SJCRH30 (cell line): ENCODE measurements around the gene PADI1. TPM values are rescaled to one million over a fixed set of nuclear protein-coding genes. Genes with fewer than 3 reads are reported as not detected.

Experiments used
- DNase-seq, 2 experiments: peaks; one replicate each; pipeline ENCODE4 v3.0.0-alpha.2; 2015 to 2020
- H3K27ac ChIP-seq: fragments of 250-450 bp; sonication (Bioruptor Pico); 2 replicates; pipeline ENCODE4 v1.5.1; 2020; ENCODE audit warnings: mild to moderate bottlenecking, moderate library complexity
- H3K27me3 ChIP-seq: fragments of 250-450 bp; sonication (Bioruptor Pico); 2 replicates; pipeline ENCODE4 v1.5.1; 2020; ENCODE audit warnings: mild to moderate bottlenecking, moderate library complexity
- H3K36me3 ChIP-seq: fragments of 250-450 bp; sonication (Bioruptor Pico); 2 replicates; pipeline ENCODE4 v1.5.1; 2020; ENCODE audit warnings: mild to moderate bottlenecking, moderate library complexity
- H3K4me1 ChIP-seq: fragments of 250-450 bp; sonication (Bioruptor Pico); 2 replicates; pipeline ENCODE4 v1.5.1; 2020; ENCODE audit warnings: mild to moderate bottlenecking, moderate library complexity
- H3K4me3 ChIP-seq: fragments of 250-450 bp; sonication (Bioruptor Pico); 2 replicates; pipeline ENCODE4 v1.5.1; 2020; ENCODE audit warnings: mild to moderate bottlenecking, moderate library complexity
- H3K9me3 ChIP-seq: fragments of 250-450 bp; sonication (Bioruptor Pico); replicated peaks from 2 replicates; pipeline ENCODE4 v1.5.1; 2020; ENCODE audit warnings: mild to moderate bottlenecking, moderate library complexity
- total RNA-seq: library from RNA; depleted of rRNA; stranded (reverse); fragments of >200 nt; shearing (Covaris generic); gene quantifications from 2 replicates; pipeline ENCODE4 v1.2.3, GENCODE V29; 2014

The PADI1 gene
- total RNA-seq, 1 experiment from 2014 or later = 0.06 TPM

DNA sequence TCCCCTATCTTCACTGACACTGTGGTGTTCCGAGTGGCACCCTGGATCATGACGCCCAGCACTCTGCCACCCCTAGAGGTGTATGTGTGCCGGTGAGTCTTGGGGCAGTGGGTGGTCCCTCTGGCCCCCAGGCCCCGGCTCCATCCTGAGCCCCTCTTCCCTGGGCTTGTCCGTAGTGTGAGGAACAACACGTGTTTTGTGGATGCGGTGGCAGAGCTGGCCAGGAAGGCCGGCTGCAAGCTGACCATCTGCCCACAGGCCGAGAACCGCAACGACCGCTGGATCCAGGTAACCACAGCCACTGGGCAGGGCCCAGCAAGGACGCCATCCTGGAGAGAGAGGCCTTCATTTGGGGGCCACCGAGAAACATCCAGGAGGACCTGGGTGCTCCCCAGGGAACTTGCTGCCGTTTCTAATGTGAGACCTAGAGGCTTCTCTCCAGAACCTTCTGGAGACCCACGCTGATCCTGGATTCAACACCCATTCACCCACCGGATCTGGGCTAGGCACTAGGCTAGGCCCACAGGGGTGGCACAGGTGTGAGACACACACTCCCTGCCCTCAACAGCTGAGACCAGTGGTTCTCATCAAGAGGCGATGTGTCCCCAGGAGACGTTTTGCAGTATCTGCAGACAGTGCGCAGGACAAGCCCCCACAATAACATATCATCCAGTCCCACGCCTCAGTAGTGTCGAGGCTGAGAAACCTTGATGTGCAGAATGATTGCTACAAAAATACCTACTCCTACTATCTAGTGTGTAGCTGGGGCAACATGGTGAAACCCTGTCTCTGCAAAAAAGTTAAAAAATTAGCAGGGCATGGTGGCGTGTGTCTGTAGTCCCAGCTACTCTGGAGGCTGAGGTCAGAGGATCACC, 66.2 kb downstream of the PADI1 start:
- H3K4me3 ChIP-seq = no peak overlapping the region

GRCh38 chr1:17272066-17272465, 67.1 kb downstream of the PADI1 start:
- peaks cover 13% of the 10 kb centered on the region for H3K4me1 ChIP-seq
- H3K36me3 ChIP-seq = no peaks in the 10 kb centered on the region
- DNase-seq = no peak
- H3K27me3 ChIP-seq = no peaks in the 10 kb centered on the region
- no peaks in the 10 kb centered on the region for H3K9me3 ChIP-seq
- H3K27ac ChIP-seq = no peak overlapping the region
- H3K4me3 ChIP-seq = no peak overlapping the region

More for the DNA sequence above, 66.2 kb downstream of the PADI1 start:
- H3K27me3 ChIP-seq = no peaks in the 10 kb centered on the region
- no peak for DNase-seq
- H3K36me3 ChIP-seq = no peaks in the 10 kb centered on the region
- peaks cover 13% of the 10 kb centered on the region for H3K4me1 ChIP-seq
- no peak overlapping the region for H3K27ac ChIP-seq
- no peaks in the 10 kb centered on the region for H3K9me3 ChIP-seq

DNA sequence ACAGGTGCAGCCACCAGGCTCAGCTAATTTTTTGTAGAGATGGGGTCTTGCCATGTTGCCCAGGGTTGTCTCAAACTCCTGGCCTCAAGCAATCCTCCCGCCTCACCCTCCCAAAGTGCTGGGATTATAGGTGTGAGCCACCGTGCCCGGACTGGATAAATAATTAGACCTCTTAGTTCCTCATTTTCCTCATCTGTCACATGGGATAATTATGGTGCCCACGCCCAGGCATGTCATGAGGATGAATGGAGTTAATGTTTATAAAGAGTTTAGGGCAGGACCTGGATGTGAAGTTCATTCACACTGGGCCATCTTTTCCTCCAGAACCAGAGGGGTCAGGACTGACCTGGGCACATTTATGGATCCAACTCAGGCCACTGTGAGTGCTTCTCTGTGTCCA, 67.7 kb downstream of the PADI1 start:
- no peaks in the 10 kb centered on the region for H3K9me3 ChIP-seq
- no peak for DNase-seq

GRCh38 chr1:17273096-17273495, 68.2 kb downstream of the PADI1 start:
- no peaks in the 10 kb centered on the region for H3K27me3 ChIP-seq
- peaks cover 13% of the 10 kb centered on the region for H3K4me1 ChIP-seq
- peak; percentile 48 to 58 for DNase-seq
- H3K4me3 ChIP-seq = no peak overlapping the region
- H3K9me3 ChIP-seq = no peaks in the 10 kb centered on the region
- H3K27ac ChIP-seq = no peak overlapping the region
- H3K36me3 ChIP-seq = no peaks in the 10 kb centered on the region

More for the DNA sequence above, 67.7 kb downstream of the PADI1 start:
- Histone ChIP-seq H3K4me1 (peaks cover 13% of the 10 kb centered on the region), H3K36me3 (no peaks in the 10 kb centered on the region), H3K27ac (no peak overlapping the region), H3K4me3 (no peak overlapping the region), H3K27me3 (no peaks in the 10 kb centered on the region)

- Histone ChIP-seq H3K27me3 (no peaks in the 10 kb centered on the region), H3K36me3 (no peaks in the 10 kb centered on the region), H3K4me1 (peaks cover 13% of the 10 kb centered on the region), H3K9me3 (no peaks in the 10 kb centered on the region), H3K27ac (no peak overlapping the region), H3K4me3 (no peak overlapping the region)
- DNase-seq = peak; percentile 79 to 88
Measured at GRCh38 chr1:17274186-17275170, 69.5 kb downstream of the PADI1 start.

DNA sequence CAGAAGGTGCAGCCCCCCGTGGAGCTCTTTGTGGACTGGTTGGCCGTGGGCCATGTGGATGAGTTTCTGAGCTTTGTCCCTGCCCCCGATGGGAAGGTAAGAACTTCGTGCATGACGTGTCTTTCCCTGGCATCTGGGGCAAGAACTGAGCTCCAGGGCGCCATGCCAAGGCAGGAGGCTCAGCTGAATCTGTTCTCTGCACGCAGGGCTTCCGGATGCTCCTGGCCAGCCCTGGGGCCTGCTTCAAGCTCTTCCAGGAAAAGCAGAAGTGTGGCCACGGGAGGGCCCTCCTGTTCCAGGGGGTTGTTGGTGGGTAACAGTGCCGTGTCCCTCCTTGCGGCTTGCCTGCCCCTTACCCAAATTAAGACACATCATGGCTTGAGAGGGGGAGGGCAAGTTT, 71.6 kb downstream of the PADI1 start:
- DNase-seq = no peak
- no peak overlapping the region for H3K4me3 ChIP-seq
- H3K27me3 ChIP-seq = no peaks in the 10 kb centered on the region; the same call in 1 of the 2 replicates
- H3K4me1 ChIP-seq = peaks cover 13% of the 10 kb centered on the region
- no peaks in the 10 kb centered on the region for H3K36me3 ChIP-seq
- no peaks in the 10 kb centered on the region for H3K9me3 ChIP-seq
- no peak overlapping the region for H3K27ac ChIP-seq

- Histone ChIP-seq H3K9me3 (no peaks in the 10 kb centered on the region), H3K27ac (no peak overlapping the region), H3K27me3 (no peaks in the 10 kb centered on the region; the same call in 1 of the 2 replicates), H3K36me3 (no peaks in the 10 kb centered on the region), H3K4me1 (peaks cover 13% of the 10 kb centered on the region), H3K4me3 (no peak overlapping the region)
- DNase-seq = no peak
Measured at GRCh38 chr1:17277511-17278159, 72.7 kb downstream of the PADI1 start.

- no peak for DNase-seq
- H3K27ac ChIP-seq = no peak overlapping the region
- H3K4me1 ChIP-seq = peaks cover 2% of the 10 kb centered on the region; the same call in 1 of the 2 replicates
- no peaks in the 10 kb centered on the region for H3K9me3 ChIP-seq
- no peak overlapping the region for H3K4me3 ChIP-seq
- H3K36me3 ChIP-seq = no peaks in the 10 kb centered on the region
- H3K27me3 ChIP-seq = no peaks in the 10 kb centered on the region; the same call in 1 of the 2 replicates
Measured at GRCh38 chr1:17278996-17279830, 74.3 kb downstream of the PADI1 start.

GRCh38 chr1:17280436-17280835, 75.5 kb downstream of the PADI1 start:
- DNase-seq = no peak
- no peak overlapping the region for H3K27ac ChIP-seq
- no peaks in the 10 kb centered on the region for H3K36me3 ChIP-seq
- H3K4me3 ChIP-seq = no peak overlapping the region
- no peaks in the 10 kb centered on the region for H3K4me1 ChIP-seq
- no peaks in the 10 kb centered on the region; the same call in 1 of the 2 replicates for H3K27me3 ChIP-seq
- no peaks in the 10 kb centered on the region for H3K9me3 ChIP-seq

- Histone ChIP-seq H3K4me3 (no peak overlapping the region), H3K36me3 (no peaks in the 10 kb centered on the region)
- DNase-seq = no peak
Measured at GRCh38 chr1:17280894-17281293, 76.0 kb downstream of the PADI1 start.

DNA sequence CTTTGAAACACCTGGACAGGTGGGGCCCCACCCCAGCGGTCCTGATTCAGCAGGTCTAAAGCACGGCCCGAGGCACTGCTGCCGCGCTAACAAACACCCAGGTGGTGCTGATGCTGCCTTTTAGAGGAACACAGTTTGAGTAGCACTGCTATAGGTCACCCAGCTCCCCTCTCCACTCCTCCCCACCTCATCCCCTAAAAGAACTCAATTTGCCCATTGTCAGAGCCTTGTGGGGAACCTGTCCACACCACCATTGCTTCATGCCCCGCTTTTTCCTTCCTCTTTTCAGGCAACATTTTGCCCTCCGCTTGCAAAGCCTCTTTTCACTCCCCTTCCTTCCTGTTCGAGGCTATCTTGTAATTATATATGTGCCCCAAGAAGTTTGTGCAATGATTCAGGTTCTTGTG, 76.8 kb downstream of the PADI1 start:
- Histone ChIP-seq H3K4me1 (peaks cover 1% of the 10 kb centered on the region), H3K4me3 (no peak overlapping the region), H3K36me3 (no peaks in the 10 kb centered on the region), H3K27me3 (no peaks in the 10 kb centered on the region; the same call in 1 of the 2 replicates), H3K9me3 (no peaks in the 10 kb centered on the region), H3K27ac (no peak overlapping the region)
- no peak for DNase-seq

More at GRCh38 chr1:17280894-17281293, 76.0 kb downstream of the PADI1 start:
- Histone ChIP-seq H3K9me3 (no peaks in the 10 kb centered on the region), H3K27ac (no peak overlapping the region), H3K4me1 (no peaks in the 10 kb centered on the region), H3K27me3 (no peaks in the 10 kb centered on the region; the same call in 1 of the 2 replicates)

GRCh38 chr1:17282836-17283235, 77.9 kb downstream of the PADI1 start:
- no peak for DNase-seq
- no peaks in the 10 kb centered on the region for H3K9me3 ChIP-seq
- H3K27me3 ChIP-seq = no peaks in the 10 kb centered on the region; the same call in 1 of the 2 replicates
- H3K27ac ChIP-seq = no peak overlapping the region
- H3K4me3 ChIP-seq = no peak overlapping the region
- no peaks in the 10 kb centered on the region for H3K36me3 ChIP-seq
- peaks cover 10% of the 10 kb centered on the region for H3K4me1 ChIP-seq

DNA sequence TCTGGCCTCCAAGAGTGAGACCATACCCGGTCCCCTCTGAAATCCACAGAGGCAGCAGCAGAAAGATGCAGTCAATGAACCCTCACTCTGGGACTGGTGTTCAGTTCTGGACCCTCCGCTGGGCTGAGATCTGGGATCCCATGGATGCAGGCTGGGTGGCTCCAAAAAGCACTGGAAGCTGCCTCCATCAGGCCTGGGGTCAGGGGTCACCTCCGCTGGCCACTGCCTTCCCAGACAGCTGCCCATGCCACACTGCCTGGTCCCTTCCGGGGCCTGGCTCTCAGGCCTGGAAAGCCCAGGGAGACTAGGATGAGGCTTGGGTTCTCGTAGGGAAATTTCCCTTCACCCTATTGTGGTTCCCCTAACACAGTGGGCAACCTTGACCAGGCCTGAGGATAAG, 81.7 kb downstream of the PADI1 start:
- DNase-seq = no peak
- H3K9me3 ChIP-seq = no peaks in the 10 kb centered on the region

More for the DNA sequence above, 81.7 kb downstream of the PADI1 start:
- Histone ChIP-seq H3K4me1 (peaks cover 13% of the 10 kb centered on the region), H3K36me3 (no peaks in the 10 kb centered on the region), H3K4me3 (no peak overlapping the region), H3K27me3 (peaks cover 6% of the 10 kb centered on the region; the same call in 1 of the 2 replicates), H3K27ac (no peak overlapping the region; the same call in 1 of the 2 replicates)
